Inferior parietal cortex (tissue), 1 donor: ENCODE results near the gene KLRK1.
"Not testable (repeated sequence)": the region's sequence is repeated elsewhere in the genome, so short reads cannot be mapped to it uniquely, and the experiment has no call there.

Experiments
- DNase-seq: peaks from one replicate; pipeline ENCODE4 v3.0.0-alpha.2; 2016; ENCODE audit errors: extremely low spot score

The KLRK1 gene

DNA sequence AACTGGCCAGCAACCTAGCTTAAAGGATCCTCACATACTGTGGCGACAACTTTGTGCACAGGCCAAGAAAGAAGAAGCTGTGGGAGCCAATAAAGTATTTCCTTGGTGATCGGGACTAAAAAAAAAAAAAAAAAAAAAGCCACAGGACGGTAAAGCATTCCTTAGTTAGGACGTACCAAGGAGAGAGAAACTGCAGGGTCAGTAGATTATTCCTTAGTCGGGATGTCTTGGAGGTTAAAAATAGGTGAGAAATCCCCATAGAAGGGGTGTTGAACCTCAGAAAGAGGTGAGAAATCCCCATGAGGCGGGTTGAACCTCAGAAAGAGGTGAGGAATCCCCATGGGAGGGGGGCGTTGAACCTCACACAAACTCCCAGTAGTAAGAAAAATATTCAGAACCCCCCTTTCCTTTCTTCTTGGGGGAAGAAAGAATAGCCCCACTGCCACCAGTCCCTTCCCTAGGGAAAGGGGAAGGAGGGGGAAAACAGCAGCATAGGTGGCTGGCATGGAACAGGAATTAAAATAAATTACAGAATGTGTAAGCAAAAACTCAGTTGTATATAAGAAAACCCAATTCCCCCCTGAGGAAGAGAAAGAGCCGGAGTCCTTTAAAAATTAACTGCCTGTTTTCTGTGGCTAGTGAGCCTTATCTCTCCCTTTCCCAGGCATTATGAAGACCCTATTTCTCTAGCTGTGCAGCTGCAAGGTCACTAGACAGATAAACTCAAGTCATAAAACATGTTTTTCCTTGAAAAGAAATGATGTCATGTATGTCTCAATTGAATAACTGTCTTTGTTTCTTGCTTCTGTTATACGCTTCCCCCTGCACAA, 26.8 kb downstream of the KLRK1 start:
- no peak for DNase-seq

DNA sequence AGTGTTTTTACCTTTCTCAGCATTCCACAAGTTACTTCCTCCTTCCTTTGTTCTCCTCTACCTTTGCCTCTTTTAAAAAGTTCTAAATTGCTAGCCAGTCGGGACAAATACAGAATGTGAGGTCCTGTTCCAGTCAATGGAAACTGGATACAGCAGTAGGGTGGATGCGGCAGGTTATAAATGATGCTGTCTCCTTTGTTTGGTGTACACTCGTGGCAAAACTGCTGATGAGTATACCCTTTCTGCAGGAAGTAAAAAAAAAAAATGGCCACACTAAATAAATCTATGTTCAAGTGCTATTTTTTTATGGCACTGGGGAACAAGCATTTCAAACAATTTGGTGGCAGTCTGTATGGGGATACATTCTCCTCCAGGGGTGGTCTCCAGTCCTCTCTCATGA, 27.5 kb downstream of the KLRK1 start:
- no peak for DNase-seq

DNA sequence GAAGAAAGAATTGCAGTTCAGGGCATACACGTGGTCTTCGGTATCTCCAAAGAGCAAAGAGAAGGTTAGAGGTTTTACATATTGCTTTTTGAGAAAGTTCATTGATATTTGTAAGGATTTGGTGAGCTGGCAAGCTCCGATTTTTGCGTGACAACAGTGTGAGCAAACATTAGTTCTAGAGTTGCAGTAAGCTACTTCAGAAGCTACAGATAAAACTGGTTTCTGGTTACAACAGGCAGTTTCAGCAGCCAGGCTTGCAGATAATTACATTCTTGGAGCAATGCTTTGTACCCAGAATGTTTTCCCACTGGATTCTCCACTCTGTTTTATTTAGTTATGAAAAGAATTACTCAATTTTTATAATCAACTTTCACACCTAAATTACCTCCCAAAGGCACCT, 28.2 kb downstream of the KLRK1 start:
- DNase-seq: no peak

DNA sequence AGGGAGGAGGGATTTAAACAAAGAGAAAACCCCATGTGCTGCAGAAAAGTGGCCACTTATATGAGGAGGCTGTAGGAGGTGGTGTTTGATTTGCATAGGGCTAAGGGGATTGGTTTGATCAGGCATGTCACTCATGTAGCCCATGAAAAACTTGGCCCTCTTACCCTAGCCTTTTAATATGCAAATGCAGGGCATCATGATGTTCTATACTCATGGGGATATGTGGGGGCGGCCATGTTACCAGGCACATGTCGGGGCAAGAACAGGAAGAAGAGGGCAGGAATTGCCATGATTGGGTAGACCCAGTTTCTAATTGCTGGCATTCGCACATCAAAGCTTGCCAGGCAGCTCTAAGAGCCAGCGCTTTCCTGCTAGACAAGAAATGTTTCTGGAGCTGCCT, 28.8 kb downstream of the KLRK1 start:
- no peak for DNase-seq

DNA sequence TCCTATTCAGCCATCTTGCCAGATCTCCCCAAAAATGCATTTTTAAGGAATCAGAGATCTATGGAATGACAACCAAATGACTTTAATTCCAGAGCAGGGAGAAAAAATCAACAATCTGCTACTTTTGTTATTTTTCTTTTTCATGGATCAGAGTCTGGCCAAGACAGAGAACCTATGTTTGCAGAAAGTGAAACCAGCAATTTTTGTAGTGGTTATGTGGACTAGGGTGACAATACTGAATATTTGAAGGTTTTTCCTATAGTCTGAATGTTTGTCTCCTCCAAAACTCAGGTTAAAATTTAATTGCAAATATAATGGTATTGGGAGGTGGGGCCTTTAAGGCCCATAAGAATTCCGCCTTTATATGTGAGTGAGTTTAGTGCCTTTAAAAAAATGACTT, 30.9 kb downstream of the KLRK1 start:
- DNase-seq: no peak

DNA sequence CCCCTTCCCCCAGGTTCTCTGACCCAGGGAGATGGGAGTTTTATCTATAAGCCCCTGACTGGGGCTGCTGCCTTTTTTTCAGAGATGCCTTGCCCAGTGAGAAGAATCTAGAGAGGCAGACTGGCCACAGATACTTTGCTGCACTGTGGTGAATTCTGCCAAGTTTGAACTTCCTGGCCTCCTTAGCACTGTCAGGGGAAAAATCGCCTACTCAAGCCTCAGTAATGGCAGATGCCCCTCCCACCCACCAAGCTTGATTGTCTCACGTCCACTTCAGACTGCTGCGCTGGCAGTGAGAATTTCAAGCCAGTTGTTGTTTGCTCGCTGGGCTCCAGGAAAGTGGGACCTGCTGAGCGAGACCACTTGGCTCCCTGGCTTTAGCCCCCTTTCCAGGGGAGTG, 31.7 kb downstream of the KLRK1 start:
- no peak for DNase-seq

DNA sequence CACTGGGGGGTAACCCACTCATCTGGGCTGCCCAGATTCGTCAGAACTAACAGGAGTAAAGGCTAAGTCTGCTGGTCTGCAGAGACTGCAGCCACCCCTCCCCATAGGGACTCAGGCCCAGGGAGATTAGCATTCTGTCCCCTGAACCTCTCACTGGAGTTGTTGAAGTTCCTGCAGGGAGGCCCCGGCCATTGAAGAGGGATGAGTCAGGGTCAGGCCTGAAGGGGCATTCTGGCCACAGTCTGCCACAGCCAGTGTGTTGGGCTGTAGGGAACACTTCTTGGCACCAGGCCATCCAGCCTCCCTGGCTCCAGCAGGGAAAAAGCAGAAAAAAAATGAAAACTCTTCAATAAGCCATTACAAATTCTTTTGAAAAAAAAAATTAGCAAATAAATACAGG, 35.3 kb downstream of the KLRK1 start:
- DNase-seq: no peak

DNA sequence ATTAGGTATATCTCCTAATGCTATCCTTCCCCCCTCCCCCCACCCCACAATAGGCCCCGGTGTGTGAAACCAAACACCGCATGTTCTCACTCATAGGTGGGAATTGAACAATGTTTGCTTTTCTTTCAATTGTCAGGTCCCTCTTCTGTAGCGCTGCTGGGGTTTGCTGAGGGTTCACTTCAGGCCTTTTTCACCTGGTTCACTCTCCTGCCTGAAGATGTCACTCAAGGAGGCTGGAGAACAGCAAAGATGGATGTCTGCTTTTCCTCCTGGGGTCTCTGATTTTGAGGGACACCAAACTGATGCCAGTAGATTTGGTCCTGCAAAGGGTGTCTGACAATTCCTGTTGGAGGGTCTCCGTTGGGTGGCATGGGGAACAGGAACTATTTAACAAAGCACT, 35.8 kb downstream of the KLRK1 start:
- no peak for DNase-seq

DNA sequence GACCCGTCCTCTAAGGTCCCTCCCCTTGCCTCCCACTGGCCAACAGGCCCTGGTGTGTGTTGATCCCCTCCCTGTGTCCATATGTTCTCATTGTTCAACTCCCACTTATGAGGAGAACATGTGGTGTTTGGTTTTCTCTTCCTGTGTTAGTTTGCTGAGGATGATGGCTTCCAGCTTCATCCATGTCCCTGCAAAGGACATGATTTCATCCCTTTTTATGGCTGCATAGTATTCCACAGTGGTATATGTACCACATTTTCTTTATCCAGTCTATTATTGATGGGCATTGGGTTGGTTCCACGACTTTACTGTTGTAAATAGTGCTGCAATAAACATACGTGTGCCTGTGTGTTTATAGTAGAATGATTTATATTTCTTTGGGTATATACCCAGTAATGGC, 38.4 kb downstream of the KLRK1 start:
- DNase-seq: not testable (repeated sequence)

DNA sequence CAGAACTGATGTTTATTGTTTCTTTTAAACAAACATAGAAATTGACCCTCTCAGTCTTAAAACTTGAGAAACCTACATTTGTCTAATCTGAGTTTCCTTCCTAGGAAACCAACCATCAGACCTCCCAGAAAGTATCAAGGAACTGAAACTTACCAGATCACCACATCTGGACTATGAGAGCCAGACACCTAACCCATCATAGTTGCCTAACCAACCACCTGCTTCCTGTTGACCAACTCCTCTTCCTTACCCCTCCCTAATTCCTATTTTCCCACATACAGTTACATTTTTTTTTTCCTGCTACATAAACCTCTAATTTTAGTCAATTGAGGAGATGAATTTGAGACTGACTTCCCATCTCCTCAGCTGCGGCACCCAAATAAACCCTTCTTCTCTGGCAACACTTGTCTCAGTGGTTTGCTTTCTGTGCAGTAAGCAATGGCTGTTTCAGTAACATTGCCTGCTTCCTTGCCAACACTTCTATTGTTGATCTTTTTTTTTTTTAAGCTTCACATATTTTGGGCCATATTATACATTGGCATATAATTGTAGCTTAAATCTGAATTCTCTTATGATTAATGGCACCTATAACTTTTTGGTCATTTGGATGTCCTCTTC, 47.8 kb downstream of the KLRK1 start:
- no peak for DNase-seq

DNA sequence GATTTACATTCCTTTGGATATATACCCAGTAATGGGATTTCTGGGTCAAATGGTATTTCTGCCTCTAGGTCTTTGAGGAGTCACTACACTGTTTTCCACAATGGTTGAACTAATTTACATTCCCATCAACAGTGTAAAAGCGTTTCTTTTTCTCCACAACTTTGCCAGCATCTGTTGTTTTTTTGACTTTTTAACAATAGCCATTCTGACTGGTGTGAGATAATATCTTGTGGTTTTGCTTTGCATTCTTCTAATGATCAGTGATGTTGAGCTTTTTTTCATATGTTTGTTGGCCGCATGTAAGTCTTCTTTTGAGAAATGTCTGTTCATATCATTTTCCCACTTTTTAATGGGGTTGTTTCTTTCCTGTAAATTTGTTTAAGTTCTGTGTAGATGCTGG, 48.9 kb downstream of the KLRK1 start:
- DNase-seq: not testable (repeated sequence)

DNA sequence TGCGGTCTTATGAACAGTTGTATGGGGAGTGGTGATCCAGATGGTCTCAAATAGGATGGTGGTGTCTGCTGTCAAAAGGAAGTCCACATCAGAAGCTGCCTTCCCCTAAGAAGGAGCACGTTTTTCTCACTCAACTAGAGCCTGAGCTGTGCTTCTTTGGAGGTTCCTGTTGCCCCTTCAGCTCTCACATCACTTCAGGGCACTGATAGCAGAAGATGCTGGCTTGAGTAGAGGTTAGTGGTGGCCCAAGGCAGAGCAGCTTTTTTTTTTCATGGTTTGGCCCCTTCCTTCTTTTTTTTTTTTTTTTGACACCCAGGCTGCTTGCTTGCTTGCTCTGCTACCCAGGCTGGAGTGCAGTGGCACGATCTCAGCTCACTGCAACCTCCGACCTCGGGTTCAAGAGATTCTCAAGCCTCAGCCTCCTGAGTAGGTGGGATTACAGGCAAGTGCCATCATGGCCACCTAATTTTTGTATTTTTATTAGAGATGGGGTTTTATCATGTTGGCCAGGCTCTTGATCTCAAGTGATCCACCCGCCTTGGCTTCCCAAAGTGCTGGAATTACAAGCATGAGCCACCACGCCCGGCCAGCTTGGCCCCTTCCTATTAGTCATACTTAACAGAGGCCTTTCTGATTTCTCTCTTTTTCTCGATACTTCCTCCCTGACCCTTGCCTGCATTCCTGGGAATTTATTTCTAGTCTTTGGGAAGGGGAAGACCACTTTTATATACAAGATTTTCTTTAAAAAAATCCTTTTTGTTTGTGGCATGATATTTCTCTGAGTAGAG, 50.6 kb downstream of the KLRK1 start:
- no peak for DNase-seq

DNA sequence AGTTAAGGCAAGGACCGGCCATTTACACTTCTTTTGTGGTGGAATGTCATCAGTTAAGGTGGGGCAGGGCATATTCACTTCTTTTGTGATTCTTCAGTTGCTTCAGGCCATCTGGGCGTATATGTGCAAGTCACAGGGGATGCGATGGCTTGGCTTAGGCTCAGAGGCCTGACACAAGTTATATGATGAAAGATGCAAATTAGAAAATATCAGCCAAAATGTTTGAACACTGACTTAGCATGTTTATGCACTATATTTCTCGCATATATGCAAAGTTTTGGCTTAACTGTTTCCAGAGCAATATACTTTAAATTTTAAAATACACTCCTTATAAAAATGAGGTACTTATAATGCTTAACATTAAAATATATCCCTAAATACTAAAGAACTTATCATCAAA, 51.4 kb downstream of the KLRK1 start:
- DNase-seq: not testable (repeated sequence)

DNA sequence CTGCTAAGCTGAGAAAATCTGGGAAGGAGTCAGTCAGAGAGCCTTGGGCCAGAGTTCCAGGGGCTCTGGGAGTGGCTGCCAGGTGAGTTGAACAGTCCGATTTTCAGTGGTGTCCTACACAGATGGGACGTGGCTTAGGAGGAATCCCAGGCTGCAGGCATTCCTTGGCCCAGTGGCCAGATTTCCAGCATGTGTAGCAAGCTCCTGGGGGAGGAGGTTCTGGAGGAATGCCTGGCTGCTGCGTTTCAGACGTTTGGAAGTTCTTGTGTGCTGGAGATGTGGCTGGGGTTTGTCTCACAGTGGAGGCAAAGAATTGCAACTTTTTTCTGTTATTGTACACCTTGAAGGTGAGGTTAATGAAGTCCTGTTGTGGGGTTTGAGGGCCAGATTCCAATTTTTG, 53.6 kb downstream of the KLRK1 start:
- not testable (repeated sequence) for DNase-seq

DNA sequence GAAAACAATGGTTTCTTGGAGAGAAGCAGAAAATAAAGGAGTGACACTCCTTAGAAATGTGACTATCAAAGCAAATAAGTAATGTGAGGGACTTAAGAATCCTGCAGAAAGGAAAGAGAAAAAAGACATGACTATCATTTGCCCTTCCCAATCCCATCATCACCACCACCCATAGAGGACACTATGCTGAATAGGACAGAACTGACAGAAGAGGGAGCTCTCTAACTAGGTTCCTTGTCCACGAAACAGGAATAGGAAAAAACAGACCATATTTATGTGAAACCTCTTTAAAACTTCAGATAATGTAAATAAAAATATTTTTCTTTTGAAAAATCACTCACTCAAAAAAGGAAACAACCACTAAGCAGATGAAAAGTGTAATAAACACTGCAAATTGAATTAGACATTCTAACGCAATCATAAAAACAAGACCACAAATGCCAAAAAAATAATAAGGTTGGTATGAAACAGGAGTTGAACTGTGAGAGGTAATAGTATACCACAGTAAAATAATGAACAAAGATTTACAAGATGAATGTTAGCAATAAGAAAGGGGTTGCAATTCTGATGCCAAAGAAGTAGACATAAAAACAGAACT, 58.1 kb downstream of the KLRK1 start:
- DNase-seq: peak; percentile 78

DNA sequence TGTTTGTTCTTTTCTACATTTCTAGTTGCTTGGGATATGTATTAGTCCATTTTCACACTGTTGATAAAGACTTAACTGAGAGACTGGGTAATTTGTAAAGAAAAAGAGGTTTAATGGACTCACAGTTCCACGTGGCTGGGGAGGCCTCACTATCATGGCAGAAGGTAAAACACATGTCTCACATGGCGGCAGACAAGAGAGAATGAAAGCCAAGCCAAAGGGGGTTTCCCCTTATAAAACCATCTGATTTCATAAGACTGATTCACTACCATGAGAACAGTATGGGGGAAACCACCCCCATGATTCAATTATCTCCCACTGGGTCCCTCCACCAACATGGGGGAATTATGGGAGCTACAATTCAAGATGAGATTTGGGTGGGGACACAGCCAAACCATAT, 61.1 kb downstream of the KLRK1 start:
- not testable (repeated sequence) for DNase-seq
